Measurements from ENCODE around the gene FGFBP1.
"Not testable (repeated sequence)": the region's sequence is repeated elsewhere in the genome, so short reads cannot be mapped to it uniquely, and the experiment has no call there.

Gene FGFBP1

DNA sequence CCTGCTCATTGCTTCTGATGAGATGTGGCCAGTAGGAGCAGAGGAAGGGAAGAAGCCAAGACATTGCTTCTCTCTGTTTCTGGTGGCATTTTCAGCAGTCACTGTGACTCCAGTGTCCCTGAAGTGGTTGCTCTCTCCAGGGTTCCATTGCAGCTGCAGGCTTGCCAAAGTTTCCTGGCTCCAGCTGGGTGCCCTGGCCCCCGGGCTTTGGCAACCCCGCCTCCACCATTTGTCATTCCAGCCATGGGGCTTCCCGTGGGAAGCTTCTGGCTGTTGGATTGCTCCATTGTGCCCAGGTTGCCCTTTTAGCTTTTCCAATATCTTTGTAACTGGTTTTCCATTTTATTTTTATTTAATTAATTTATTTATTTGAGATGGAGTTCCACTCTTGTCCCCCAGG lies 12.7 kb downstream of the FGFBP1 start:
- Histone ChIP-seq H3K36me3 (ENCODE audit: control insufficient read depth in 1 of 2, insufficient read depth in 2 of 2, low read length in 2 of 2) (no peaks in the 10 kb centered on the region), H3K27ac (ENCODE audit: low read length) (no peak overlapping the region), H3K4me1 (ENCODE audit: control insufficient read depth in 1 of 2, insufficient read depth in 2 of 2, low read length in 2 of 2) (no peaks in the 10 kb centered on the region), H3K9me3 (ENCODE audit: control insufficient read depth in 1 of 2, low read length in 2 of 2) (no peaks in the 10 kb centered on the region), H3K27me3 (ENCODE audit: low read depth, low read length) (no peaks in the 10 kb centered on the region), H3K4me3 (ENCODE audit: low read depth in 1 of 2, low read length in 2 of 2) (no peak overlapping the region)

DNA sequence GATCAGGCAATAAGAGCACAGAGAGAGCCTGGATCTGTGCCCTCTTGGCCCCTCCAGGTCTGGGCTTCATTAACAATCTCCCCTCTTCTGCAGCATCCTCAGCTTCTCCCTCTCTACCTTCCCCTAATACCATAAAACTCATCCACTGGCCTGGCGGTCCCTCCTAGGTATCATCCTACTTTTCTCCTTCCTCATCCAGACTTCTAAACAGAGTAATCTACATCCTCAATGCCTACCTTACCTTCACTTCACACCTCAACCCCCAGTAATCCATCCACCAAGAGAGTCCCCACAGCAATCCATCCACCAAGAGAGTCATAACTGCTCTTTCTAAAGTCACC lies 17.0 kb downstream of the FGFBP1 start:
- H3K4me3 ChIP-seq (ENCODE audit: low read depth in 1 of 2, low read length in 2 of 2): no peak overlapping the region
- H3K4me1 ChIP-seq (ENCODE audit: control insufficient read depth in 1 of 2, insufficient read depth in 2 of 2, low read length in 2 of 2): no peaks in the 10 kb centered on the region
- no peak overlapping the region for H3K27ac ChIP-seq (ENCODE audit: low read length)
- H3K36me3 ChIP-seq (ENCODE audit: control insufficient read depth in 1 of 2, insufficient read depth in 2 of 2, low read length in 2 of 2): no peaks in the 10 kb centered on the region
- no peaks in the 10 kb centered on the region for H3K27me3 ChIP-seq (ENCODE audit: low read depth, low read length)
- H3K9me3 ChIP-seq (ENCODE audit: control insufficient read depth in 1 of 2, low read length in 2 of 2): no peaks in the 10 kb centered on the region

DNA sequence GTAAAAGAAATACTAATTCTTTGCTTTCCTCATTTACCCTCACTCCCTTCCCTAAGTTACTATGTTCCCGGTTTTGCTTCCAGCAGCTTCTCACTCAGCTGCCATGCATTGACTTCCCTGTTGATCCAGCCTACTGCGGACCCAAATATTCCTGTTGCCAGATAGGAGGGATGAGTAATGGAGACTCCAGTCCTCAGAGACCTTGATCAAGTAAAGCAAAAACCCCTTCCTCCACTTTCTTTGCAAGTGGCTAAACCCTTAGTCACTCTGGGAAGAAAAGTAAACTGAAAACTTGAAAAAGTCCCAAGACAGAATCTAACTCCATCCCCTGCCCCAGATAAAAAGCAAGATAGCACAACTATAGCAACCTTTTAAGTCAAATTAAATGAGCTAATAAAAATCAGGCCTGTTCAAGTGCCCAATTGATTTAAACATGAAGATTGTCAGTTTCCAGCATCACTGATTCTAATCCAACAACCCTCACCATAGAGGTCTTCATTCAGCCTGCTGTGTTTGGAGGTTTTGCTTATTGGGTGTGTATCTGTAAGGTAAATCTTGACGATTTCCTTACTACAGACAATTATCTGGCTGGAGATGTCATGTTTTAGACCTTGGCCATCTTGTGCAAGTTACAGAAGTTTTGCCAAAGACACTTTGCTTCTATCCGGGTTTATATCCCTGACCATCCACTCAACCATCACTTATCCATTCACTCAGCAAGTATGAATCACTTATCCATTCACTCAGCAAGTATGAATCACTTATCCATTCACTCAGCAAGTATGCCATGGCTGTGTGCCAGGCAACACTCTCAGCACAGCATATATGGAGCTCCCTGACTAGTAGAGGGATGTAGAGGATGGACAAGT lies 17.6 kb downstream of the FGFBP1 start:
- no peaks in the 10 kb centered on the region for H3K36me3 ChIP-seq (ENCODE audit: control insufficient read depth in 1 of 2, insufficient read depth in 2 of 2, low read length in 2 of 2)
- H3K4me1 ChIP-seq (ENCODE audit: control insufficient read depth in 1 of 2, insufficient read depth in 2 of 2, low read length in 2 of 2): no peaks in the 10 kb centered on the region
- no peaks in the 10 kb centered on the region for H3K9me3 ChIP-seq (ENCODE audit: control insufficient read depth in 1 of 2, low read length in 2 of 2)
- no peaks in the 10 kb centered on the region for H3K27me3 ChIP-seq (ENCODE audit: low read depth, low read length)
- no peak overlapping the region for H3K27ac ChIP-seq (ENCODE audit: low read length)
- no peak overlapping the region for H3K4me3 ChIP-seq (ENCODE audit: low read depth in 1 of 2, low read length in 2 of 2)

DNA sequence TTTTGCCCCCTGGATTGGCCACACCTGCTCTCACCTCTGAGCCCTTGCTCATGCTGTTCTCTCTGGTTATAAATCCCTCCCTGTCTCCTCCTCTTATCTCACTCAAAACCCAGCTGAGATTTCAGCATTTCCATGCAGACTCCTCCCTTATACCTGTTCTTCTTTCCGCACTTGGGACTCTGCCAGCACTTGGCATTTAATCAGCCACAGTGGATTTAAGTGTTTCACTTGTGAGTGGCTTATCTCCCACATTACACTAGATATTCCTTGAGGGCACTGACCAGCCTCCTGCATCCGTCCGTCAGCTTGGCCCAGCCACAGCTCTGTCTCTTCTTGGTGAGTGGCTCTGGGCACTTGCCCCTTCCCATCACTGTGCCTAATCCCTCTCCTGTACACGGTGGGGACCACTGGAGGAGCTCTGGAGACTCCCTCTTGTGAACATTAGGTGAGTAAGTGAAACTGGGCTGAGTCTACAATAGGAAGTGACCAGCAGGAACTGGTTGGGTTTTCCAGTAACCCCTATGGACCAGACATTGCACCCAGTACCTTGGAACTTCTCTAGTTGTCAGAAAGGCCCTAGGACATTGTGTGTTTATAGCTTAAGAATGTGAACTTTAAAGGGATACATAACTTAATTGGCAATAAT lies 19.9 kb downstream of the FGFBP1 start:
- Histone ChIP-seq H3K4me1 (ENCODE audit: control insufficient read depth in 1 of 2, insufficient read depth in 2 of 2, low read length in 2 of 2) (no peaks in the 10 kb centered on the region), H3K27ac (ENCODE audit: low read length) (no peak overlapping the region), H3K9me3 (ENCODE audit: control insufficient read depth in 1 of 2, low read length in 2 of 2) (no peaks in the 10 kb centered on the region), H3K27me3 (ENCODE audit: low read depth, low read length) (no peaks in the 10 kb centered on the region), H3K36me3 (ENCODE audit: control insufficient read depth in 1 of 2, insufficient read depth in 2 of 2, low read length in 2 of 2) (no peaks in the 10 kb centered on the region), H3K4me3 (ENCODE audit: low read depth in 1 of 2, low read length in 2 of 2) (no peak overlapping the region)

DNA sequence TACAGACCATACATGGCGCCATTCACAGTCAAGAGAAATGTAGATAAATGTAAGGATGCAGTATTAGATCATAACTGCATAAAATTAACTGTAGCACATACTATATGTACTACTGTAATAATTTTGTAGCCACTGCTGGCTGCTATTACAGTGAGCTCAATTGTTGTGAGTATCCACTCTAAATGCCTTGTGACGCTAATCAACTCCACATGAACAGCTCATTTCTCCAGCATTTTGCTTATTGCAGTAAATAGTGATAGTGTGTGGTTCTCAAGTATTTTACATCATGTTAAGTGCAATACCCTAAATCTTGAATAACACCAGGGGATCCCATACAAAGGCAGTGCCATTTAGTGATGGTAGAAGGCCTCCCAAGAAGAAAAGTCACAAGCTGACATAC lies 21.2 kb downstream of the FGFBP1 start:
- no peak overlapping the region for H3K27ac ChIP-seq (ENCODE audit: low read length)
- no peaks in the 10 kb centered on the region for H3K4me1 ChIP-seq (ENCODE audit: control insufficient read depth in 1 of 2, insufficient read depth in 2 of 2, low read length in 2 of 2)
- no peaks in the 10 kb centered on the region for H3K36me3 ChIP-seq (ENCODE audit: control insufficient read depth in 1 of 2, insufficient read depth in 2 of 2, low read length in 2 of 2)
- no peak overlapping the region for H3K4me3 ChIP-seq (ENCODE audit: low read depth in 1 of 2, low read length in 2 of 2)
- no peaks in the 10 kb centered on the region for H3K9me3 ChIP-seq (ENCODE audit: control insufficient read depth in 1 of 2, low read length in 2 of 2)
- H3K27me3 ChIP-seq (ENCODE audit: low read depth, low read length): no peaks in the 10 kb centered on the region

DNA sequence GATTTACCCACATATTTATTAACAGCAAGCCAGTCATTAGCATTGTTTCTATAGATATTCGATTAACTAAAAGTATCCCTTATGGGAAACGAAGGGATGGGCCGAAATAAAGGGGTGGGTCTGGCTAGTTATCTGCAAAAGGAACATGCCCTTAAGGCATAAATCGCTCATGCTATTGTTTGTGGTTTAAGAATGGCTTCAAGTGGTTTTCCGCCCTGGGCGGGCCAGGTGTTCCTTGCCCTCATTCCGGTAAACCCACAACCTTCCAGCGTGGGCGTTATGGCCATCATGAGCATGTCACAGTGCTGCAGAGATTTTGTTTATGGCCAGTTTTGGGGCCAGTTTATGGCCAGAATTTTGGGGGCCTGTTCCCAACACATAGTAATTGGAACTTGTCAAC lies 22.2 kb downstream of the FGFBP1 start:
- not testable (repeated sequence) for H3K27me3 ChIP-seq (ENCODE audit: low read depth, low read length); H3K27ac ChIP-seq (ENCODE audit: low read length); H3K4me1 ChIP-seq (ENCODE audit: control insufficient read depth in 1 of 2, insufficient read depth in 2 of 2, low read length in 2 of 2); H3K4me3 ChIP-seq (ENCODE audit: low read depth in 1 of 2, low read length in 2 of 2); H3K9me3 ChIP-seq (ENCODE audit: control insufficient read depth in 1 of 2, low read length in 2 of 2); H3K36me3 ChIP-seq (ENCODE audit: control insufficient read depth in 1 of 2, insufficient read depth in 2 of 2, low read length in 2 of 2)

DNA sequence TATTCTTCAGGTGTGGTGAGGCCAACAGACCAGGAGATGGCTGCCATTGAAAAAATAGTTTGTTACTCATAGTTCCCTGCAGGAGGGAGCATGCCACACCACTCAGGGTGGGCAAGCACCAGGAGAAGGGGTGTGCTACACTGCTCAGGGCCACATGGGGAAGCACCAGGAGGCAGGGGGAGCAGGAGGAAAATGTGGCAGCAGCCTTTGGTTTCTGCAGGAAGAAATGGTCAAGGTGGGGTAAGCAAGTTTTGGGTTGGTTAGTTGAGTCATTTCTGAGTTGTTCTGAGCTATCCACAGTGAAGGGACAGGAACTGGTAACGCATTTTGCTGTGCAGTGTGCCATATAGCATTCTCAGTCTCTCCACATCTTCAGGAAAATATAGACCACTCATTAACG lies 23.8 kb downstream of the FGFBP1 start:
- no peaks in the 10 kb centered on the region for H3K27me3 ChIP-seq (ENCODE audit: low read depth, low read length)
- H3K27ac ChIP-seq (ENCODE audit: low read length): no peak overlapping the region
- no peak overlapping the region for H3K4me3 ChIP-seq (ENCODE audit: low read depth in 1 of 2, low read length in 2 of 2)
- no peaks in the 10 kb centered on the region for H3K4me1 ChIP-seq (ENCODE audit: control insufficient read depth in 1 of 2, insufficient read depth in 2 of 2, low read length in 2 of 2)
- H3K9me3 ChIP-seq (ENCODE audit: control insufficient read depth in 1 of 2, low read length in 2 of 2): no peaks in the 10 kb centered on the region
- no peaks in the 10 kb centered on the region for H3K36me3 ChIP-seq (ENCODE audit: control insufficient read depth in 1 of 2, insufficient read depth in 2 of 2, low read length in 2 of 2)

DNA sequence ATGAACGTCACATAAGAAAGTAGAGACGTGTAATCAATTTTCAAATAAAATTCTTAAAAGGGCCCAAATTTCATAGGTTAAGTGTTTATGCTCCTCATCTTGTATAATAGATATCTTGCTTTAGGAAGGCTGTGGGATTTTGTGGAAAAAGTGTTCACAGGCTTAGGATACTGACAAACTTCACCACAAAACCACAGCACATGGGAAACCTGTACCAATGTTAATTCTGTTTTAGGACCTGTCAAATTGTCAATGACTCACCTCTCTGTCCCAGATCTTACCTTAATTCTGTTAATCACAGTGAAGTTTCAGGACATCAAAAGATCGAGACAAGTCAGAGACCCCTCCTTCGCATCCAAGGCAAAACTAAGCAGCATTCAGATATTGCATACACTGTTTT lies 24.2 kb downstream of the FGFBP1 start:
- no peaks in the 10 kb centered on the region for H3K4me1 ChIP-seq (ENCODE audit: control insufficient read depth in 1 of 2, insufficient read depth in 2 of 2, low read length in 2 of 2)
- H3K27ac ChIP-seq (ENCODE audit: low read length): no peak overlapping the region
- no peak overlapping the region for H3K4me3 ChIP-seq (ENCODE audit: low read depth in 1 of 2, low read length in 2 of 2)
- no peaks in the 10 kb centered on the region for H3K9me3 ChIP-seq (ENCODE audit: control insufficient read depth in 1 of 2, low read length in 2 of 2)
- no peaks in the 10 kb centered on the region for H3K36me3 ChIP-seq (ENCODE audit: control insufficient read depth in 1 of 2, insufficient read depth in 2 of 2, low read length in 2 of 2)
- H3K27me3 ChIP-seq (ENCODE audit: low read depth, low read length): no peaks in the 10 kb centered on the region

DNA sequence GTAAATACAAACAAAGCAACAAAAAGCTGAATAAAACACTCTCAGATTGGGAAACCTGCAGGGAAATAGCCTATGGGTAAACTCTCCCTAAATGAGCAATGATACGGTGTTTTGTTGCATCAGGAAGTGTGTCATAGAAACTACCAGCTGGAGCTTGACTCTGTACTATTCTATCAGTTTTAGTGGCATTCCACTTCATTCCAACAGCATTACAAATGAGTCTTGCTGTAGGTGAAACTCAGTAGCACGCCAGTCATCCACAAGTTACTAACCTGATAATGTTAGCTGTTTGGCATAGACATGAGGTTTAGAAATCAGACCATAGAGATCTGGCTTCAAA lies 24.9 kb downstream of the FGFBP1 start:
- Histone ChIP-seq H3K36me3 (ENCODE audit: control insufficient read depth in 1 of 2, insufficient read depth in 2 of 2, low read length in 2 of 2) (no peaks in the 10 kb centered on the region), H3K27me3 (ENCODE audit: low read depth, low read length) (no peaks in the 10 kb centered on the region), H3K4me1 (ENCODE audit: control insufficient read depth in 1 of 2, insufficient read depth in 2 of 2, low read length in 2 of 2) (no peaks in the 10 kb centered on the region), H3K27ac (ENCODE audit: low read length) (no peak overlapping the region), H3K4me3 (ENCODE audit: low read depth in 1 of 2, low read length in 2 of 2) (no peak overlapping the region), H3K9me3 (ENCODE audit: control insufficient read depth in 1 of 2, low read length in 2 of 2) (no peaks in the 10 kb centered on the region)

DNA sequence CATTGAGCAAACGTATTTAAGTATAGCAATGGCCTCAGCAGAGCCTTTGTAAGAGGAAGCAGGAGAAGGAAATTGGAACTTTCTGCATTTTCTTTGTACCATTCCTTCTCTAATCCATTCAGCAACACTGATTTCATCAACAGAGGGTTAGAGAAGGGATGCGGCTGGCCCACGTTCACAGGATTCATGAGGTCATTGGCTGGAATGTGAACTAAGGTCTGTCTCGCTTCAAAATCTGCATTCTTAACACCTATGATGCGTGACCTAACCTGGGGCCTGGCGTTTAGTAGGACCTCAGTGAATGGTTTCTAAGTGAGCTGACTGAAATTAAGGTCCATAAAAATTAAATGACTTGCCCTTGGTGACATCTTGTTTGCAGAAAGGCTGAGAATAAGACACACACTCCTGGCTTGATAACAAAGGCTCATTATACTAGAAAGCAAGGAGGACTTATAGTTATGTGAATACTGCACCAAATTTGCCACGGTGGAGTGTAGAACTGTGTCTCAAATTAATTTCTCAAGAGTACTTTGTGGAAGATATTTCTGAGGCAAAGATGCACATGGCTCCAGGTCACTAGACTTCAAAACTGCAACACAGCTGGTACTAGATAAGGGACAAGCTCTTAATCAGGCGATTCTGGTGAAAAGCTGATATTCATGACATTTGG lies 25.4 kb downstream of the FGFBP1 start:
- no peaks in the 10 kb centered on the region for H3K36me3 ChIP-seq (ENCODE audit: control insufficient read depth in 1 of 2, insufficient read depth in 2 of 2, low read length in 2 of 2)

DNA sequence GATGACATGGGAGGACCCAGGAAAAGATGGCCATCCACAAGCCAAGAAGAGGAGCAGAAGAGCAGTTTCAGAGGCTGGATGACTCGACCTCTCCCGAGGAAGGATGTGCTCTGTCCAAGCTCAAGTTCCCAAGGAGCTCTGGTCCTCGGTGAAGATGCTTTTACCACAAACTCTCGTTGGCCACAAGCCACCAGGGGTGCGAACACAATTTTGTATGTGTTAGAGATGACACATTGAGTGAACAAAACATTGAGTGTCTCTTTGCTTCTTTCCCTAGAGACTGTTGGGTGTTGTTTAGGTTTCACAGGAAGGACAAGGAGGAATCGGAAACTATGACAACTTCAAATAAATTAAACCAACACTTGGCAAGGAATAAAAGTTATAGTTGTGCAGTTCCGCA lies 26.3 kb downstream of the FGFBP1 start:
- H3K27ac ChIP-seq (ENCODE audit: low read length): no peak overlapping the region
- peaks cover 0 to 4% of the 10 kb centered on the region in 2 donors for H3K4me1 ChIP-seq (ENCODE audit: control insufficient read depth in 1 of 2, insufficient read depth in 2 of 2, low read length in 2 of 2)
- no peaks in the 10 kb centered on the region for H3K27me3 ChIP-seq (ENCODE audit: low read depth, low read length)
- no peak overlapping the region for H3K4me3 ChIP-seq (ENCODE audit: low read depth in 1 of 2, low read length in 2 of 2)
- H3K36me3 ChIP-seq (ENCODE audit: control insufficient read depth in 1 of 2, insufficient read depth in 2 of 2, low read length in 2 of 2): no peaks in the 10 kb centered on the region
- H3K9me3 ChIP-seq (ENCODE audit: control insufficient read depth in 1 of 2, low read length in 2 of 2): no peaks in the 10 kb centered on the region

More for the DNA sequence above, 25.4 kb downstream of the FGFBP1 start:
- H3K9me3 ChIP-seq (ENCODE audit: control insufficient read depth in 1 of 2, low read length in 2 of 2): no peaks in the 10 kb centered on the region
- H3K27me3 ChIP-seq (ENCODE audit: low read depth, low read length): no peaks in the 10 kb centered on the region
- H3K27ac ChIP-seq (ENCODE audit: low read length): no peak overlapping the region
- no peak overlapping the region for H3K4me3 ChIP-seq (ENCODE audit: low read depth in 1 of 2, low read length in 2 of 2)
- no peaks in the 10 kb centered on the region for H3K4me1 ChIP-seq (ENCODE audit: control insufficient read depth in 1 of 2, insufficient read depth in 2 of 2, low read length in 2 of 2)

Measured in muscle layer of duodenum (tissue), 2 donors.